Choroid plexus epithelial cell (primary cell): ENCODE measurements around the gene PARD3B.
"Not testable (repeated sequence)": the region's sequence is repeated elsewhere in the genome, so short reads cannot be mapped to it uniquely, and the experiment has no call there.

ENCODE experiments used
- DNase-seq: peaks from one replicate; pipeline ENCODE4 v3.0.0-alpha.2; 2010; ENCODE audit warnings: low read depth
- H3K4me3 ChIP-seq: 2 replicates; pipeline ENCODE4 v1.5.1; 2011; ENCODE audit warnings: low read depth, mild to moderate bottlenecking, control low read depth, low read length, moderate library complexity
- TF ChIP-seq, protein P1 (sequence below): conservative IDR thresholded peaks from 2 replicates; pipeline ENCODE4 v1.5.1; 2011; ENCODE audit warnings: low read depth, mild to moderate bottlenecking, control low read depth, inconsistent platforms, low read length, moderate library complexity

Gene PARD3B

DNA sequence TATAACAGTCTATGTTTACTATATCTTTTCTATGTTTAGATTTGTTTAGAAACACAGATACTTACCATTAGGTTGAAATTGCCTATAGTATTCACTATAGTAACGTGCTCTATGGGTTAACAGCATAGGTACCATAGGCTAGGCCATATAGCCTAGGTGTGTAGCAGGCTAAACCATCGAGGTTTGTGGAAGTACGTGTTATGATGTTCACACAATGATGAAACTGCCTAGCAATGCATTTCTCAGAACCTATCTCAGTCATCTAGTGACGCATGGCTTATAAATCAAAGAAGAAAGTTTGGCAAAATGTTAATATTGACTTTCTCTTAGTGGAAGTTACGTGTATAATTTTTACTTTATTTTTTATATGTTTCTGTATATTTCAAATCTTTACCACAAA is 670.8 kb downstream of the PARD3B start:
- TF ChIP-seq, protein P1, sequence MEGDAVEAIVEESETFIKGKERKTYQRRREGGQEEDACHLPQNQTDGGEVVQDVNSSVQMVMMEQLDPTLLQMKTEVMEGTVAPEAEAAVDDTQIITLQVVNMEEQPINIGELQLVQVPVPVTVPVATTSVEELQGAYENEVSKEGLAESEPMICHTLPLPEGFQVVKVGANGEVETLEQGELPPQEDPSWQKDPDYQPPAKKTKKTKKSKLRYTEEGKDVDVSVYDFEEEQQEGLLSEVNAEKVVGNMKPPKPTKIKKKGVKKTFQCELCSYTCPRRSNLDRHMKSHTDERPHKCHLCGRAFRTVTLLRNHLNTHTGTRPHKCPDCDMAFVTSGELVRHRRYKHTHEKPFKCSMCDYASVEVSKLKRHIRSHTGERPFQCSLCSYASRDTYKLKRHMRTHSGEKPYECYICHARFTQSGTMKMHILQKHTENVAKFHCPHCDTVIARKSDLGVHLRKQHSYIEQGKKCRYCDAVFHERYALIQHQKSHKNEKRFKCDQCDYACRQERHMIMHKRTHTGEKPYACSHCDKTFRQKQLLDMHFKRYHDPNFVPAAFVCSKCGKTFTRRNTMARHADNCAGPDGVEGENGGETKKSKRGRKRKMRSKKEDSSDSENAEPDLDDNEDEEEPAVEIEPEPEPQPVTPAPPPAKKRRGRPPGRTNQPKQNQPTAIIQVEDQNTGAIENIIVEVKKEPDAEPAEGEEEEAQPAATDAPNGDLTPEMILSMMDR: no peak
- no peak overlapping the region for H3K4me3 ChIP-seq
- no peak for DNase-seq

DNA sequence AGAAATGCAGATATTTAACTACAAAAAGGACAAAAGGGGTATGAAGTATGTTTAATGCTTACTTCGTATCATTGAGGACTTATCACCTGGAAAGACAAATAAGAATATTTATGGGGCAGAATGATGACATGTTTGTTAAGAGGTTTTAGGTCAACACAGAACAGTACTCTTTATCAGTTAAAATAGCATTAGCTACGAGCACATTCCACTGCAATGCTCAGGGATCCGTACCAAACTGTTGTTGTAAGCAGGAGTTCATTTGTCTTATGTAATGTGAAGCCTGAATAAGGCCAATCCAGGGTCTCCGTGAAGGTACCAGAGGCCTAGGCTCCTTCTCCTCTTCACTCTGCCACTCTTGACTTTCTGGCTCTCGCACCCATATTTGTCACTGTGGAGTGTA is 671.3 kb downstream of the PARD3B start:
- peak; percentile 31 for DNase-seq
- no peak overlapping the region for H3K4me3 ChIP-seq
- TF ChIP-seq, protein P1: no peak

DNA sequence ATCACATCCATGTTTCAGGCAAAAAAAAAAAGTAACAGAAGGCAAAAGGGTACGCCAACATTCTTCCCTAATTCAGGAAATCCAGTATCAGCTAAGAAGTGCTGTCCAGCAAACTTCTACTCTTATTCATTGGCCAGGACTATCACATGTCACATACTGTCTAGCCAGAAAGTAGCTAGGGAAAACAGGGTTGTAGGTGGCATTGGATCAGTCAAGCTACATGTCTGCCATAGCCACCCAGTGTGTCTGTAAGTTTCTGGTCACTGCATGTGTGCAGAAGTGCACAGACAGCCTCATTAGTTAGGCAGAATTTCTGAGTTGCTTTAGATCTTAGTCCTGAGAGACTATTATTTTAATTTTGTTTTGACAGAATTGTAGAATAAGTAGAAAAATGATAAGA is 671.7 kb downstream of the PARD3B start:
- no peak for DNase-seq
- no peak overlapping the region for H3K4me3 ChIP-seq
- TF ChIP-seq, protein P1: no peak

DNA sequence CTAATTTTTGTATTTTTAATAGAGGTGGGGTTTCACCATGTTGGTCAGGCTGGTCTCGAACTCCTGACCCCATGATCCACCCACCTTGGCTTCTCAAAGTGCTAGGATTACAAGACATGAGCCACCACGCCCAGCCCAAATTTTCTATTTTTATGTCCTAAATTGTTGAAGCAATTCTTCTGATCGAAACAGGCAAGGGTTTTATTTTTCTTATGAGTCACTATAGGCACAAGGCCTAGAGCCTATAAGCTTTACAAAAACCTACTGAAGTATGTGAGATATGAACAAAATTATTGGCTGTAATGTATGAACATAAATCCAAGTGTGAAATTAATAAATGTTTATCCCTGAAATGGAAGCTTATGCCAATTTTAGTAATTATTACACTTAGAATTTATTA is 672.8 kb downstream of the PARD3B start:
- no peak overlapping the region for H3K4me3 ChIP-seq
- DNase-seq: peak; percentile 32
- TF ChIP-seq, protein P1: no peak

DNA sequence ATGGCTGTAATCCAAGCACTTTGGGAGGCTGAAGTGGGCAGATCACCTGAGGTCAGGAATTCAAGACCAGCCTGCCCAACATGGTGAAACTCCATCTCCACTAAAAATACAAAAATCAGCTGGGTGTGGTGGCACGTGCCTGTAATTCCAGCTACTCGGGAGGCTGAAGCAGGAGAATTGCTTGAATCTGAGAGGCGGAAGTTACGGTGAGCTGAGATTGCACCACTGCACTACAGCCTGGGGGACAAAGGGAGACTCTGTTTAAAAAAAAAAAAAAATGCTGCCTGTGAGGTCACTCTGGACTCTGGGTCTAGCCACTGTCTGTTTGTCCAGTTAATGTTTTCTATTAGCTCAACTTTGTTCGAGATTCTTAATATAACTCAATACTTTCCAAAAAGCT is 673.5 kb downstream of the PARD3B start:
- H3K4me3 ChIP-seq, DNase-seq: not testable (repeated sequence)

DNA sequence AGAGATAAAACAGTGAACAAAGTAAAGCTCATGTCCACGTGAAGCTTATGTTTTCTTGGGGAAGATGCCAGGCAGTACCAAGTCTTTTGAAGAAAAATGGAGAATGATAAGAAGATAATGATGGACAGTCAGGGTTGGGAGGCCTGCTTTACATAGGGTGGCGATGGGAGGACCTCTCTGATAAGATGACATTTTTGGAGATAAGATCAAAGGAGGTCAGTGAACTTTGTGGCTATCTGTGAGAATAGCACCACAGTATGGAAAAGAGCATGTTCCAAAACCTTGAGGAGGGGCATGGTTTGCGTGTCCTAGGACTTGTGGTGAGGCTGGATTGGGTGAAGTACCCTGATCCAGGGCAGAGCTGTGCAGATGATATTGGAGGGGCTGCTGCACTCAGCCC is 675.3 kb downstream of the PARD3B start:
- TF ChIP-seq, protein P1: no peak
- DNase-seq: no peak
- no peak overlapping the region for H3K4me3 ChIP-seq

DNA sequence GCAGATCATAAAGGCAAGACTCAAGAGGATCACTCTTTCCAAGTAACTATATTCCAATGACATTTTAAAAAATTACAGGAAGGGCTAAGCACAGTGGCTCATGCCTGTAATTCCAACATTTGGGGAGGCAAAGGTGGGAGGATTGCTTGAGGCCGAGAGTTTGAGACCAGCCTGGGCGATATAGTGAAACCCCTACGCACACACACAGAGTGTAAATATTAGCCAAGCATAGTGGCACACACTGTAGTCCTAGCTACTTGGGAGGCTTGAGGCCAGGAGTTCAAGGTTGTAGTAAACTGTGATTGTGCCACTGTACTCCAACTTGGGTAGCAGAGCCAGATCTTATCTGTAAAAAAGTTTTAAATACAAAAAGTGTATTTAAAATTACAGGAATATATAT is 686.8 kb downstream of the PARD3B start:
- TF ChIP-seq, protein P1: no peak
- DNase-seq: no peak
- no peak overlapping the region for H3K4me3 ChIP-seq

DNA sequence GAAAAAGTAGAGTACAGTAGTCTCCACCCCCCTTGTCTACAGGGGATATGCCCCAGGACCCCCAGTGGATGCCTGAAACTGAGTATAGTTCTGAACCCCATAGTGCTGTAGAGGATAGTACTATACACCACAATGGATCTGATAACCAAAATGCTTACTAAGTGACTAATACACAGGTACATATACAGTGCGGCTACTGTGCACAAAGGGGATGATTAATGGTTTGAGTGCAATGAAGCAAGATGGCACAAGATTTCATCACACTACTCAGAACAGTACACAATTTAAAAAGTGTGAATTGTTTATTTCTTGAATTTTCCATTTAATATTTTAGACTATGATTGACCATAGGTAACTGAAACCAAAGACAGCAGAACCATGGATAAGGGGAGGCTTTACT is 690.2 kb downstream of the PARD3B start:
- TF ChIP-seq, protein P1: no peak
- no peak overlapping the region for H3K4me3 ChIP-seq
- no peak for DNase-seq
